Panc1 (cell line): ENCODE results near the gene ZDHHC9. TPM values are rescaled to one million over a fixed set of nuclear protein-coding genes. Genes with fewer than 3 reads are reported as not detected.

Experiments used
- ATAC-seq: fragments of 200-7000 bp; cut with Tn5 transposase; 2 replicates; pipeline ENCODE4 v1.9.1; 2020; ENCODE audit warnings: mild to moderate bottlenecking, moderate library complexity
- BruUV-seq: library from RNA; stranded (reverse); fragments of 400-500 nt; replicated peaks from 2 replicates; lab custom pipeline; 2021; lab: Mats Ljungman, UMichigan
- CTCF ChIA-PET: fragments of 300-600 bp; sonication (Branson Sonifier 250); formaldehyde crosslinking; loops from one replicate; lab custom pipeline; 2022; ENCODE audit warnings: antibody characterized with exemption; lab: Charles Lee
- POLR2A ChIA-PET: fragments of 300-600 bp; sonication (Branson Sonifier 250); formaldehyde crosslinking; loops from one replicate; lab custom pipeline; 2022; ENCODE audit warnings: antibody characterized with exemption; lab: Charles Lee
- DNase-seq: peaks from one replicate; pipeline ENCODE4 v3.0.0-alpha.2; 2010; ENCODE audit warnings: low read depth, low spot score
- H3K27ac ChIP-seq: 2 replicates; pipeline ENCODE4 v1.5.1; 2011; ENCODE audit warnings: mild to moderate bottlenecking, low read length, inconsistent platforms
- H3K27me3 ChIP-seq: fragments of 200-500 bp; sonication (Bioruptor generic); 2 replicates; pipeline ENCODE4 v1.6.0; 2014; ENCODE audit warnings: low read length, inconsistent platforms; ENCODE audit not compliant: control insufficient read depth, insufficient read depth
- H3K36me3 ChIP-seq: fragments of 200-500 bp; sonication (Bioruptor generic); 2 replicates; pipeline ENCODE4 v1.5.1; 2014; ENCODE audit warnings: inconsistent platforms, mild to moderate bottlenecking, low read length, moderate library complexity; ENCODE audit not compliant: control insufficient read depth, insufficient read depth
- H3K4me1 ChIP-seq: 2 replicates; pipeline ENCODE4 v1.5.1; 2011; ENCODE audit warnings: inconsistent platforms, mild to moderate bottlenecking, low read length, moderate library complexity; ENCODE audit not compliant: control insufficient read depth, insufficient read depth
- H3K4me3 ChIP-seq, 2 experiments: 2 replicates each; pipeline ENCODE4 v1.5.1; 2011 to 2012; ENCODE audit warnings: low read depth in 2 of 2, low read length in 2 of 2, mild to moderate bottlenecking in 2 of 2, inconsistent platforms in 1 of 2, moderate library complexity in 1 of 2
- H3K9me3 ChIP-seq: fragments of 200-500 bp; sonication (Bioruptor generic); 2 replicates; pipeline ENCODE4 v1.5.1; 2014; ENCODE audit warnings: low read depth, mild to moderate bottlenecking, inconsistent platforms, low read length, moderate library complexity; ENCODE audit not compliant: control insufficient read depth, insufficient read depth
- CTCF ChIP-seq: fragments of 450-650 bp; IDR thresholded peaks from 2 replicates; pipeline ENCODE4 v1.5.1; 2017; ENCODE audit warnings: mild to moderate bottlenecking
- POLR2AphosphoS5 ChIP-seq: IDR thresholded peaks from 2 replicates; pipeline ENCODE4 v1.6.1; 2012; ENCODE audit warnings: mild to moderate bottlenecking, low read depth, low read length, moderate library complexity
- REST ChIP-seq, 2 experiments: IDR thresholded peaks; 2 replicates each; pipeline ENCODE4 v1.6.1; 2011 to 2012; ENCODE audit warnings: low read depth in 2 of 2, control low read depth in 1 of 2, low read length in 1 of 2, mild to moderate bottlenecking in 1 of 2, moderate library complexity in 1 of 2; ENCODE audit not compliant: insufficient read depth in 1 of 2
- SIN3A ChIP-seq: IDR thresholded peaks from 2 replicates; pipeline ENCODE4 v1.6.1; 2012; ENCODE audit warnings: low read depth, mild to moderate bottlenecking, low read length, moderate library complexity, borderline replicate concordance; ENCODE audit not compliant: insufficient read depth
- TCF7L2 ChIP-seq: IDR thresholded peaks from 2 replicates; pipeline ENCODE4 v1.6.1; 2011; ENCODE audit warnings: mild to moderate bottlenecking, low read depth, low read length, inconsistent platforms
- in situ Hi-C: cut with HindIII; loops from 2 replicates; pipeline ENCODE4 v1.10.0; 2016; ENCODE audit warnings: low sequenced_read_pairs, low pct_unique_long_range_greater_than_20kb
- intact Hi-C: fragments of 100-400 bp; cut with micrococcal nuclease; formaldehyde crosslinking; loops from one replicate; pipeline ENCODE4 v1.10.0; 2022; ENCODE audit not compliant: unreplicated experiment
- total RNA-seq: library from RNA; stranded (reverse); gene quantifications from one replicate; pipeline ENCODE4 v1.2.1, GENCODE V29; 2021; ENCODE audit not compliant: unreplicated experiment

ZDHHC9 gene
- total RNA-seq, 1 experiment from 2014 or later = 57.2 TPM

GRCh38 chrX:129846716-129847115 lies 3.0 kb upstream of the ZDHHC9 start:
- BruUV-seq = no TSS peak
- H3K27ac ChIP-seq = no peak overlapping the region
- CTCF ChIA-PET = no interaction called here
- ATAC-seq = no peak
- no peak for DNase-seq
- in situ Hi-C loops = no loop called here
- H3K9me3 ChIP-seq = no peaks in the 10 kb centered on the region
- POLR2A ChIA-PET = interaction anchor here (0.6 kb wide), 1 partner anchor 49 kb away, joined by 3 read pairs; no protein-coding TSS in a partner anchor
- intact Hi-C loops = no loop called here
- H3K4me1 ChIP-seq = peaks cover 8% of the 10 kb centered on the region
- TF ChIP-seq POLR2AphosphoS5 (no peak), SIN3A (no peak), TCF7L2 (no peak), REST (IDR thresholded peaks at IDR 0.05; ENCODE audit: insufficient read depth in 1 of 2, low read depth in 2 of 2, low read length in 1 of 2) (no peak), CTCF (no peak)
- no peaks in the 10 kb centered on the region for H3K36me3 ChIP-seq
- no peak overlapping the region for H3K4me3 ChIP-seq
- peaks cover 8% of the 10 kb centered on the region; the same call in 1 of the 2 replicates for H3K27me3 ChIP-seq

DNA sequence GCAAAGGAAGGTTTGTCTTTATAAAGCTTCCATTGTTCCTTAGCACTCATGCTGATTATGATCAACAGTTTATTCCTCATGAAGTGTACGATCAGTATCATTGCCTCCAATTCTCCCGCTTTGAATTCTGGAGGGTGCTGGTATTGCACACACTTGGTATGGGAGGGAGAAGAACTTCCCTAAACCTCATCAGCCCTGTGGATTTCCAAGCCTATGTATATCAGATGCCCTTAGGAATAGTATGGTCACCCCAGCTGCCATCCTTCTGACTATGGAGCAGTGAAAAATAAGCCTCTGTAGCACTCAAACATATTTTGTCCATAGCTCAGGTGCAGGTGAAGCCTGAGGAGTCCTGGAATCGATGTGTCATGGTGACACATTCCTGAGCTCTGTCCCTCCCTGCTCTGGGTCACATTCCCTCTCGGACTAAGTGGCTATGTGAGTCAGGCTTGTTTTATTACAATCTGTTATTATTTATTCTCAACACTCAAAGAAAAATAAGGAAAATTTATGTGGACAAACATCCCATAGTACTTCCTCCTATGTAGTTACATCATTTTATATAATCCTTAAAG lies 2.0 kb upstream of the ZDHHC9 start:
- Histone ChIP-seq H3K36me3 (no peaks in the 10 kb centered on the region), H3K9me3 (no peaks in the 10 kb centered on the region), H3K27me3 (peaks cover 8% of the 10 kb centered on the region; the same call in 1 of the 2 replicates), H3K4me1 (peaks cover 8% of the 10 kb centered on the region), H3K4me3 (no peak overlapping the region), H3K27ac (no peak overlapping the region)
- in situ Hi-C loops (no loop called here), intact Hi-C loops (no loop called here)
- DNase-seq (no peak), ATAC-seq (no peak)
- ChIA-PET POLR2A (no interaction called here), CTCF (no interaction called here)
- TF ChIP-seq POLR2AphosphoS5 (no peak), SIN3A (no peak), TCF7L2 (no peak), CTCF (no peak), REST (IDR thresholded peaks at IDR 0.05; ENCODE audit: insufficient read depth in 1 of 2, low read depth in 2 of 2, low read length in 1 of 2) (no peak)
- no TSS peak for BruUV-seq
